ENCODE measurements around the gene THAP4. TPM values are rescaled to one million over a fixed set of nuclear protein-coding genes. Genes with fewer than 3 reads are reported as not detected.

Gene THAP4
- total and polyA plus RNA-seq, 2 of the 13 experiments (the other 11 are each of a cell fraction or from before 2014, with no cell fraction given): 59.7 to 75.7 TPM

DNA sequence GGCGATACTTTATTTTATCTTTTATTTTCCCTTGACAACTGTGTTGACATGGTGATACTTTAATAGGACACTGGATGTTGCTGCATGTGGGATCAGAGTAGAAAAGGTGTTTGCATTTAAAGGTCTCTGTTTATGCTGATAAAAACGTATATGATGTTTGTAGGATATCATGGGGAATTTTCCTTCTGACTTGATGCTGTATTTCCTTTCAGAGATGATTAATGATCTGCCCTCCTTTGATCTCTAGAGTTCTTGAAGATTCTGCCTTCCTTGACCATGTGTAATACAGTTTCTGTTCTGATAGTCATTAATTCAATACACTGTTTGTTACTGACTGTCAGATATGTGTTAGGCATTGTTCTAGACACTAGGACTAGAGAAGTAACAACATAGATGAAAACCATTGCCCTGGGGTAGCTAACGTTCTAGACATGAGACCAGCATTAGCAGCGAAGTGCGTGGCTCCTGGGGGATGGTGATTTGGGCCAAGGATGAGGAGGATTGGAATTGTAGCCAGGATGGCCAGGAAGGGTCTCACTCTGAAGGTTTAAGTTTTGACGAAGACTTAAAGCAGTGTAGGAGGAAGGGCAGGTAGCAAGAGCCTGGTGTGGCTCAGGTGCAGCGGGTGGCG is 3.3 kb upstream of the THAP4 start:
- CTCF ChIA-PET (ENCODE audit: low intra/inter-chr PET ratio, low total read pairs): no interaction called here
- H3K79me2 ChIP-seq (ENCODE audit: insufficient read depth, low read length): peaks cover 81% of the 10 kb centered on the region
- H3K27me3 ChIP-seq (ENCODE audit: control insufficient read depth in 1 of 2, insufficient read depth in 2 of 2, low read length in 2 of 2): no peaks in the 10 kb centered on the region; a peak in 1 of 5 replicates
- DNase-seq (ENCODE audit: low spot score): no peak
- H2AFZ ChIP-seq (ENCODE audit: low read length): no peak overlapping the region
- POLR2A ChIA-PET: interaction anchor here (1.0 to 2.5 kb wide), 3 partner anchors 19 to 46 kb away, joined by 5 to 7 read pairs (median 6); partner anchors contain the start of gene DTYMK
- TF ChIP-seq ZNF816 (CRISPR knock-in tag; IDR thresholded peaks at IDR 0.05; ENCODE audit: borderline replicate concordance) (no peak), MXI1 (IDR thresholded peaks at IDR 0.05; ENCODE audit: borderline replicate concordance, low read depth, low read length) (no peak), ZBTB33 (CRISPR knock-in tag; IDR thresholded peaks at IDR 0.05) (peak; percentile 45; the same call in 1 of the 2 replicates), ZBTB38 (CRISPR knock-in tag; IDR thresholded peaks at IDR 0.05) (peak; percentile 61; the same call in 1 of the 2 replicates), ZNF205 (CRISPR knock-in tag; IDR thresholded peaks at IDR 0.05) (no peak), ZXDC (CRISPR knock-in tag; IDR thresholded peaks at IDR 0.05) (no peak), ZNF619 (CRISPR knock-in tag; IDR thresholded peaks at IDR 0.05) (no peak), ZNF790 (CRISPR knock-in tag; IDR thresholded peaks at IDR 0.05; ENCODE audit: borderline replicate concordance) (0 out of 2 replicates have a peak, but pooled peaks have one; percentile 36), AHR (CRISPR knock-in tag; IDR thresholded peaks at IDR 0.05) (no peak), EHMT2 (IDR thresholded peaks at IDR 0.05; ENCODE audit: borderline replicate concordance, low read depth, low read length) (no peak), ZNF431 (CRISPR knock-in tag; IDR thresholded peaks at IDR 0.05; ENCODE audit: borderline replicate concordance, low read depth) (no peak), SAP130 (CRISPR knock-in tag; IDR thresholded peaks at IDR 0.05; ENCODE audit: low read depth) (no peak)
- TF ChIP-seq, protein P1, sequence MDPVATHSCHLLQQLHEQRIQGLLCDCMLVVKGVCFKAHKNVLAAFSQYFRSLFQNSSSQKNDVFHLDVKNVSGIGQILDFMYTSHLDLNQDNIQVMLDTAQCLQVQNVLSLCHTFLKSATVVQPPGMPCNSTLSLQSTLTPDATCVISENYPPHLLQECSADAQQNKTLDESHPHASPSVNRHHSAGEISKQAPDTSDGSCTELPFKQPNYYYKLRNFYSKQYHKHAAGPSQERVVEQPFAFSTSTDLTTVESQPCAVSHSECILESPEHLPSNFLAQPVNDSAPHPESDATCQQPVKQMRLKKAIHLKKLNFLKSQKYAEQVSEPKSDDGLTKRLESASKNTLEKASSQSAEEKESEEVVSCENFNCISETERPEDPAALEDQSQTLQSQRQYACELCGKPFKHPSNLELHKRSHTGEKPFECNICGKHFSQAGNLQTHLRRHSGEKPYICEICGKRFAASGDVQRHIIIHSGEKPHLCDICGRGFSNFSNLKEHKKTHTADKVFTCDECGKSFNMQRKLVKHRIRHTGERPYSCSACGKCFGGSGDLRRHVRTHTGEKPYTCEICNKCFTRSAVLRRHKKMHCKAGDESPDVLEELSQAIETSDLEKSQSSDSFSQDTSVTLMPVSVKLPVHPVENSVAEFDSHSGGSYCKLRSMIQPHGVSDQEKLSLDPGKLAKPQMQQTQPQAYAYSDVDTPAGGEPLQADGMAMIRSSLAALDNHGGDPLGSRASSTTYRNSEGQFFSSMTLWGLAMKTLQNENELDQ (CRISPR knock-in tag; IDR thresholded peaks at IDR 0.05; ENCODE audit: borderline replicate concordance): no peak
- H3K4me3 ChIP-seq (replicated peaks in 1 of 3; ENCODE audit: insufficient read depth in 1 of 3, low read depth in 2 of 3, low read length in 3 of 3): peak overlapping the region in 1 of 3 experiments; percentile 27; a peak in 1 of 6 replicates
- no TSS peak for BruUV-seq (replicated peaks)
- no peak for FAIRE-seq
- ATAC-seq: no peak
- H3K9ac ChIP-seq (ENCODE audit: insufficient read depth, low read depth, low read length): 0 out of 2 replicates have a peak overlapping the region, but pooled peaks have one; percentile 10
- in situ Hi-C loops (cut with HindIII; ENCODE audit: extremely low pct_ligation_motif_present, low pct_unique_long_range_greater_than_20kb): loop anchor here (25.0 kb wide), 1 partner anchor 778 kb away; the partner anchor contains the start of gene AGXT
- intact Hi-C loops (cut with micrococcal nuclease; ENCODE audit: unreplicated experiment): no loop called here
- peak overlapping the region; percentile 9 for H3K27ac ChIP-seq (ENCODE audit: extremely low read length, insufficient read depth, low read length)
- no peaks in the 10 kb centered on the region for H3K9me3 ChIP-seq (ENCODE audit: low read length)
- H3K36me3 ChIP-seq (replicated peaks in 1 of 2; ENCODE audit: control insufficient read depth in 1 of 2, insufficient read depth in 2 of 2, low read length in 2 of 2): peaks cover 3 to 14% of the 10 kb centered on the region in 2 experiments; a peak in 2 of 5 replicates
- peaks cover 69% of the 10 kb centered on the region for H3K4me1 ChIP-seq (ENCODE audit: insufficient read depth, low read length)
- WGBS (ENCODE audit: low lambda C conversion rate): 87% methylated on average over 8 of the region's 8 CpGs
- peak overlapping the region; percentile 86 for H3K4me2 ChIP-seq (ENCODE audit: low read depth, low read length)
- peaks cover 41% of the 10 kb centered on the region for H4K20me1 ChIP-seq (ENCODE audit: insufficient read depth, low read length)
